Gastrocnemius medialis (tissue), 4 donors: Measurements from ENCODE around the gene LRRTM3. TPM values are rescaled to one million over a fixed set of nuclear protein-coding genes. Genes with fewer than 3 reads are reported as not detected.

Source experiments
- ATAC-seq, 2 donors: fragments of 150-250 bp; one replicate each; pipeline ENCODE4 v1.9.1; 2016
- DNase-seq, 2 donors: peaks; one replicate each; pipeline ENCODE4 v3.0.0-alpha.2; 2019
- H3K27ac ChIP-seq, 4 donors: fragments of 200-600 bp; sonication (generic); 1 replicate in 1 of 4; 2 replicates in 3 of 4; pipeline ENCODE4 v1.5.1; 2016 to 2018; ENCODE audit warnings: mild to moderate bottlenecking in 2 of 4, moderate library complexity in 1 of 4
- H3K27me3 ChIP-seq, 3 donors: fragments of 200-600 bp; sonication (generic) in 2 of 3; 1 replicate in 1 of 3; 2 replicates in 2 of 3; pipeline versions ENCODE4 v1.5.1 to v1.6.0; 2016 to 2019; ENCODE audit warnings: mild to moderate bottlenecking in 1 of 3, moderate library complexity in 1 of 3
- H3K36me3 ChIP-seq, 2 donors: fragments of 200-600 bp; sonication (generic) in 1 of 2; one replicate each; pipeline ENCODE4 v1.5.1; 2017 to 2018
- H3K4me1 ChIP-seq, 2 donors: fragments of 200-600 bp; sonication (generic) in 1 of 2; one replicate each; pipeline ENCODE4 v1.5.1; 2016 to 2017; ENCODE audit warnings: mild to moderate bottlenecking in 2 of 2
- H3K4me3 ChIP-seq, 4 donors: fragments of 200-600 bp; sonication (generic) in 3 of 4; 1 replicate in 1 of 4; 2 replicates in 3 of 4; pipeline ENCODE4 v1.5.1; 2016 to 2019; ENCODE audit warnings: mild to moderate bottlenecking in 2 of 4
- H3K9me3 ChIP-seq, 3 donors: fragments of 200-600 bp; sonication (generic) in 2 of 3; 1 replicate in 1 of 3; 2 replicates in 2 of 3; pipeline ENCODE4 v1.5.1; 2016 to 2019
- POLR2A ChIP-seq, 2 donors: fragments of 450-650 bp; IDR thresholded peaks; one replicate each; pipeline ENCODE4 v1.6.1; 2017; ENCODE audit warnings: antibody characterized with exemption in 2 of 2, mild to moderate bottlenecking in 2 of 2, moderate library complexity in 2 of 2
- in situ Hi-C, 4 donors: fragments of 200-750 bp; cut with MboI; loops; one replicate each; pipeline versions ENCODE4 v1.15.0 to v1.8.0; 2017; ENCODE audit warnings: low sequenced_read_pairs in 4 of 4
- intact Hi-C: fragments of 100-400 bp; cut with DNase I; formaldehyde crosslinking; loops from one replicate; pipeline ENCODE4 v1.15.1; 2023; ENCODE audit warnings: low total_unique reads
- total RNA-seq, 4 donors: library from RNA; depleted of rRNA; stranded (reverse); fragments of >200 nt; gene quantifications; one replicate each; pipeline versions ENCODE4 v1.1.0 to v1.2.3, GENCODE V29; 2016
- TF ChIP-seq, protein P1 (sequence below), 5 experiments: fragments of 450-650 bp in 3 of 5; fragments of 200-600 bp in 2 of 5; sonication (generic) in 2 of 5; IDR thresholded peaks in 4 of 5; conservative IDR thresholded peaks in 1 of 5; 1 replicate in 4 of 5; 2 replicates in 1 of 5; pipeline ENCODE4 v1.5.1; 2016 to 2019; ENCODE audit warnings: antibody characterized with exemption in 5 of 5, mild to moderate bottlenecking in 3 of 5, moderate library complexity in 3 of 5

The LRRTM3 gene
- total RNA-seq, 4 donors from 2014 or later = not detected

DNA sequence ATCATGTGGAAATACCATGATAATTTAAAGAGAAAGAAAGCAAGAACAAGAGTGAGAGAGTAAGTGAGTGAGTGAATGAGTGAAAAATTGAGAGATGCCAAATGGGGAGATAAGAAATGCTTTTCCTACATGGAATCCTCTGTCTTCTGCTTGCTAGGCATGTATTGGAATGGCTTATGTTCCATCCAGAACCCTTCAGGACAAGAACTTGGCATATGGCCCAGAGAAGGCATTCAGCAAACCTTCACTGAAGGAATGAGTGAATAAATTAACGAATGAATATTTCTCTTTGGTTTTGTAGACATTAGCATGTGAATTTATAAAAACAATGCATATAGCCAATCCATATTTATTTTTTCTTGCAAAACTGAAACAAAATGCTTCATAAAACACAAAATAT, 162.2 kb downstream of the LRRTM3 start:
- Histone ChIP-seq H3K9me3 (no peaks in the 10 kb centered on the region), H3K36me3 (no peaks in the 10 kb centered on the region), H3K4me3 (no peak overlapping the region), H3K27ac (no peak overlapping the region), H3K27me3 (no peaks in the 10 kb centered on the region), H3K4me1 (peaks cover 10 to 15% of the 10 kb centered on the region in 2 donors)
- ATAC-seq (no peak), DNase-seq (no peak)
- intact Hi-C loops (no loop called here), in situ Hi-C loops (no loop called here)
- no peak for TF ChIP-seq POLR2A (IDR thresholded peaks at IDR 0.05)
- TF ChIP-seq, protein P1, sequence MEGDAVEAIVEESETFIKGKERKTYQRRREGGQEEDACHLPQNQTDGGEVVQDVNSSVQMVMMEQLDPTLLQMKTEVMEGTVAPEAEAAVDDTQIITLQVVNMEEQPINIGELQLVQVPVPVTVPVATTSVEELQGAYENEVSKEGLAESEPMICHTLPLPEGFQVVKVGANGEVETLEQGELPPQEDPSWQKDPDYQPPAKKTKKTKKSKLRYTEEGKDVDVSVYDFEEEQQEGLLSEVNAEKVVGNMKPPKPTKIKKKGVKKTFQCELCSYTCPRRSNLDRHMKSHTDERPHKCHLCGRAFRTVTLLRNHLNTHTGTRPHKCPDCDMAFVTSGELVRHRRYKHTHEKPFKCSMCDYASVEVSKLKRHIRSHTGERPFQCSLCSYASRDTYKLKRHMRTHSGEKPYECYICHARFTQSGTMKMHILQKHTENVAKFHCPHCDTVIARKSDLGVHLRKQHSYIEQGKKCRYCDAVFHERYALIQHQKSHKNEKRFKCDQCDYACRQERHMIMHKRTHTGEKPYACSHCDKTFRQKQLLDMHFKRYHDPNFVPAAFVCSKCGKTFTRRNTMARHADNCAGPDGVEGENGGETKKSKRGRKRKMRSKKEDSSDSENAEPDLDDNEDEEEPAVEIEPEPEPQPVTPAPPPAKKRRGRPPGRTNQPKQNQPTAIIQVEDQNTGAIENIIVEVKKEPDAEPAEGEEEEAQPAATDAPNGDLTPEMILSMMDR (IDR thresholded peaks at IDR 0.05 in 4 of 5, conservative IDR thresholded peaks at IDR 0.05 in 1 of 5) = no peak

DNA sequence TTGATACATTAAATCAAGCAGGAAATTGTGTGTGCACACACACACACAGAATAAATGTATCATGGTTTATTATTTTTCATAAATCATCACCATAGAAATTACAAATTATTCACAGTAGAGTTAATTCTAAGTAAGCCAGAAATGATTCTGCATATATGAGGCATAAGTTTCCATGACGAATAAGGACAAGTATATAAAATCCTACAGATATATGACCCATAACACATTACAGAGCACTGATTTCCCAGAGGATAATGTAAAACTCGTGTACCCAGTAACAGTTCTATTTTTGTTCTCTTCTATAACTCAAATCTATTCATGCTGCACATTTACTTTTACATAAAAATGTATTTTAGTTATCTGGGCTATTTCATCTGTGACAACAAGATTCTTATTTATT, 169.7 kb downstream of the LRRTM3 start:
- no peaks in the 10 kb centered on the region for H3K9me3 ChIP-seq
- H3K27me3 ChIP-seq = no peaks in the 10 kb centered on the region
- no peak overlapping the region for H3K27ac ChIP-seq
- no peak overlapping the region for H3K4me3 ChIP-seq
- TF ChIP-seq, protein P1 (IDR thresholded peaks at IDR 0.05 in 4 of 5, conservative IDR thresholded peaks at IDR 0.05 in 1 of 5) = no peak
- intact Hi-C loops = no loop called here
- in situ Hi-C loops = no loop called here
- ATAC-seq (no peak), DNase-seq (no peak)
- H3K36me3 ChIP-seq = no peaks in the 10 kb centered on the region
- no peaks in the 10 kb centered on the region for H3K4me1 ChIP-seq

DNA sequence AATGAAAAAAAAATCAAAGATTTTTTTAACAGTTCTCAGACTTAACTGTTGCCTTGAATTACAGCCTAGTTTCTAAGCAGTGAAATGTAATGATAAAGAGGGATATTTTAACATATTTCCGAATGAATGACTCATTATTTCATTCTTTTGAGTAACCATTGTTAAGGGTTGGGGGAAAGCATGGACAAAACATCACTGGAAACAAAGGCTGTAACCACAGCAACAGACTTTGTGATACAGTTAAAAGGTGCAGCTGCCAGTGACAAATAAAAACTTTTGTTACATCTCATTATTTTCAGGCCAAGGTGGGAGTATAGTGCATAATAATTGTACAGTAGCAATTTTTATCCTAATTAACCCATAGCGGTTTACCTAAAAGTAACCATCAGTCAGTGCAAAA, 172.6 kb downstream of the LRRTM3 start:
- Histone ChIP-seq H3K4me1 (no peaks in the 10 kb centered on the region), H3K4me3 (no peak overlapping the region), H3K27me3 (no peaks in the 10 kb centered on the region), H3K27ac (no peak overlapping the region), H3K9me3 (no peaks in the 10 kb centered on the region), H3K36me3 (no peaks in the 10 kb centered on the region)
- in situ Hi-C loops (no loop called here), intact Hi-C loops (no loop called here)
- TF ChIP-seq POLR2A (IDR thresholded peaks at IDR 0.05) = no peak
- TF ChIP-seq, protein P1 (IDR thresholded peaks at IDR 0.05 in 4 of 5, conservative IDR thresholded peaks at IDR 0.05 in 1 of 5) = no peak
- DNase-seq (no peak), ATAC-seq (no peak)

DNA sequence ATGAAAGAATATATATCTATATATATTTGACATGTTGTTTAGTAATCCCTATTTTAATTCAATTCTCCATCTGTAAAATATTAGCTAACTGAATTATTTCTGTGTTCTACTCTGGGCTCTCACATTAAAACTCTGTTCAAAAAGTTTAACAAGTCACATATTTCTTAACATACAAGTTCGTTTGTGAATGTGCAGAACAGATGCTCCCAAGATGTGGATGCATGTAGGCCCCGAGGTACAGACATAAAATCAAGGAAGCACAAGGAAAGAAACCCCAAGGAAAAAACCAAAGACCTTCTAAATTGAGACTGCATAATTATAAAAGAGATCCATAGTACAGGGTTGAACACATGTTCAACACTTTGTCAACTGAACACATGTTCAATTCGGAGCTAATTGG, 175.1 kb downstream of the LRRTM3 start:
- Histone ChIP-seq H3K4me3 (no peak overlapping the region), H3K4me1 (no peaks in the 10 kb centered on the region), H3K27ac (no peak overlapping the region), H3K27me3 (no peaks in the 10 kb centered on the region), H3K36me3 (no peaks in the 10 kb centered on the region), H3K9me3 (no peaks in the 10 kb centered on the region)
- in situ Hi-C loops = no loop called here
- intact Hi-C loops = no loop called here
- TF ChIP-seq, protein P1 (IDR thresholded peaks at IDR 0.05 in 4 of 5, conservative IDR thresholded peaks at IDR 0.05 in 1 of 5) = no peak
- TF ChIP-seq POLR2A (IDR thresholded peaks at IDR 0.05) = no peak
- ATAC-seq (no peak), DNase-seq (no peak)

DNA sequence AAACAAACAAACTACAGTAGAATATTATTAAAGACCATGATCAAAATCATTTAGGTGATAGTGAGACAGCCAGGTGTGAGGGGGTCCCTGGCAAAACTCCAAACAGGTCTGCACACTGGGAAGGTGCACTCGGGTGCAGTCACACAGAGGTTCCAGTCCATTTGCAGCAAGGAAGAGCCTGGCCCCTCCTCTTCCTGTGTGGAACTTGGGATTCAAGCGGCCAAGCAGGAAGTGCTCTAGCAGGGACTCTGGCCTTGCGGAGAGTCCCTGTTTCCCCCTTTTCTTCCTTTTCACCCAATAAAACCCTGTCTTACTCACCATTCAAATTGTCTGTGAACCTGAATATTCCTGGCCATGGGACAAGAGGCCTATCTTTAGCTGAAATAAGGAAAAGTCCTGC, 181.8 kb downstream of the LRRTM3 start:
- H3K36me3 ChIP-seq = no peaks in the 10 kb centered on the region
- H3K4me1 ChIP-seq = no peaks in the 10 kb centered on the region
- intact Hi-C loops (no loop called here), in situ Hi-C loops (no loop called here)
- no peaks in the 10 kb centered on the region for H3K27me3 ChIP-seq
- no peaks in the 10 kb centered on the region for H3K9me3 ChIP-seq
- TF ChIP-seq POLR2A (IDR thresholded peaks at IDR 0.05) = no peak
- TF ChIP-seq, protein P1 (IDR thresholded peaks at IDR 0.05 in 4 of 5, conservative IDR thresholded peaks at IDR 0.05 in 1 of 5) = no peak
- ATAC-seq (no peak), DNase-seq (no peak)
- H3K4me3 ChIP-seq = no peak overlapping the region
- no peak overlapping the region for H3K27ac ChIP-seq
